Stimulated activated CD4-positive, alpha-beta T cell treated with anti-CD3 and anti-CD28 coated beads, Interleukin-15, amount 100 ng/mL, for 24 hours (primary cell): ENCODE measurements around the gene CAMKK2.
A peak's percentile ranks its signal among the peaks of the same experiment; 100 is the strongest.
"Not testable (repeated sequence)": the region's sequence is repeated elsewhere in the genome, so short reads cannot be mapped to it uniquely, and the experiment has no call there.

ENCODE experiments used
- DNase-seq: peaks from one replicate; pipeline ENCODE4 v3.0.0-alpha.2; 2020

The CAMKK2 gene

DNA sequence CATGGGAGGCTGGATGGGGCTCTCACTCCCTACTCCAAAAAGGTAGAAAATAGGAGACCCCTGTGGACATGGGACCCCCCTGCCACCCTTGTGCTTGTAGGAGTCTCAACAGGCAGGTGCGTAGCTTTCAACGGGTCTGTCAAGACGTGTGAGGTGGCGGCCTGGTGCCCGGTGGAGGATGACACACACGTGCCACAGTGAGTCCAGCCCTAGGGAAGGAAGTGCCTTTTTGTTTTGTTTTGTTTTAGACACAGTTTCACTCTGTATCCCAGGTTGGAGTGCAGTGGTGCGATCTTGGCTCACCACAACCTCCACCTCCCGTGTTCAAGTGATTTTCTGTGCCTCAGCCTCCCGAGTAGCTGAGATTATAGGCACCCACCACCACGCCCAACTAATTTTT lies 73.7 kb downstream of the CAMKK2 start:
- DNase-seq, result no peak

DNA sequence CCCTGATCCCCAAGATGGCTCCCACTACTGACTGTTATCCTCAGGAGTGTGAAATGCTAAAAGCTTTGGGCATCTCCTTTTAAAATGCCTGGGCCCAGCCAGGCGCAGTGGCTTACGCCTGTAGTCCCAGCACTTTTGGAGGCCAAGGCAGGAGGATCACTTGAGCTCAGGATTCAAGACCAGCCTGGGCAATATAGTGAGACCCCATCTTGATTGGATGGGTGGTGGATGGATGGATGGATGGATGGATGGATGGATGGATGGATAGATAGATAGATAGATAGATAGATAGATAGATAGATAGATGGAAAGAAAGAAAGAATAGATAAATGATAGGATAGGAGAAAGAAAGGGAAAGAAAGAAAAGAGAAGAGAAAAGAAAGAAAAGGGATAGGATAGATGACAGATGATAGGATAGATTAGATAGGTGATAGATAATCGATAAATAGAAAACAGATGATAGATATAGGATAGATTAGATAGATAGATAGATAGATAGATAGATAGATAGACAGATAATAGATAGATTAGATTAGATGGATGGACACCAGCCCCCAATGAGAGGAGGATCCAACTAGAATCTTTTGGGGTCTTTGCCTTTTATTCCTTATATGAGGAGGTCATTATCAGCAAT lies 77.0 kb downstream of the CAMKK2 start:
- no peak for DNase-seq

DNA sequence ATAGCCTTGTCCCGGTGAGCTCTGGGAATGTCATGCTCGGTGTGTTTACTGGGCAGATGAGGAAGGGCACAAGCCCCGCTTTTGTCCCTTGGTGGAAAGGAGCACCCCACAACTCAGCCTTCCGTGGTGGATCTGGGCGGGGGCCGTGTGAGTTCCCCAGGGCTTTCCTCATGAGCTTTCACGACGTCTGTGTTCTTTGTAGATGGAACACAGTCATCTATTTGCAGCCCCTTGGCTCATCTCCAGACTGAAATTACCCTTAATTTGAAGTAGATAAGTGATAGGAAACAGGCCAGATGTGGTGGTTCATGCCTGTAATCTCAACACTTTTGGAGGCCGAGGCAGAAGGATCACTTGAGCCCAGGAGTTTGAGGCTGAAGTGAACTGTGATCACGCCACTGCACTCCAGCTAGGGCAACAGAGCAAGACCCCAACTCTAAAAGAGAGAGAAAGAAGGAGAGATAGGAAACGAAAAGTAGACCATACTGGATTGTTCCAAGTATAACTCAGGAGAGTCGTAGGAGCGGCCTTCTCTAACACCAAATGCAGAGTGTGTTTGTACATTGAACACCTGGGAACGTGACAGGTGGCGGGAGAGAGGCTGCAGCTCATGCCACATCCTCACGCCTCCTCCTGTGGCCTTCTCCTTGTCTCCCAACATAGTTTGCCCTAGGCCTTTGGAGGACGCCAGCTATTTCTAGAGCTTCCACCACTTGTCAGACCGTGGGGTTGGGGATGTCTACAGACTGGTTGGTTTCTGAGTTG lies 77.7 kb downstream of the CAMKK2 start:
- no peak for DNase-seq

DNA sequence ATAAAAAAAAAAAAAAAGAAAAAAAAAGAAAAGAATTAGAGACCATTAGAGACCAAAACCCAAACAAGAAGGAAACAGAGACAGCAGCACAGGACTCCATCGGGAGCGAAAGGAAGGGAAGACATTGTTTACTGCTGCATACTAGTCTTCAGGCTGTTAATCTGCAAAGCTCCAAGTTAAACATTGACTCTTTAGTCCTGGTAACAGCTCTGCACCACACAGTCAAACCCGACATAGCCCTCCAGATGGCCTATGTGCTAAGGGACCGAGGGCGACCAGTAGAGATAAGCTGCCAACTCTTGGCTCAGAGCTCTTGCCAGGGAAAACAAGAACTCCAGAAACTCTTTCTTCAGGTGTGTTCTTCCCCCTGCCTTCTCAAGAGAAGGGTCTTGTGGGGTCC lies 78.7 kb downstream of the CAMKK2 start:
- no peak for DNase-seq

DNA sequence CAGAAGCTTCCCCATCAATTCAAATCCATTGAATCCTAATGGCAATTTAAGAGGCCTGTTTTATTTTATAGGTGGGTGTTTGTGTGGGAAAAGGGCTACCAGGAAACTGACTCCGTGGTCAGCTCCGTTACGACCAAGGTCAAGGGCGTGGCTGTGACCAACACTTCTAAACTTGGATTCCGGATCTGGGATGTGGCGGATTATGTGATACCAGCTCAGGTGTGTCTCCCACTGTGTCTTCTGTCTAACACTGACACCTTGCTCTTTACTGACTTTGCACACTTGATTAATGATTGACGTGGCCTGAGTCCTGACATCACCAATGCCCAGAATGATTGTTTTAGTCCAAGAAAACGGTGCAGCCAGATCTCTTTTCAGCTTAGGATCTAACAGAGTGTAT lies 79.4 kb downstream of the CAMKK2 start:
- DNase-seq, result no peak

DNA sequence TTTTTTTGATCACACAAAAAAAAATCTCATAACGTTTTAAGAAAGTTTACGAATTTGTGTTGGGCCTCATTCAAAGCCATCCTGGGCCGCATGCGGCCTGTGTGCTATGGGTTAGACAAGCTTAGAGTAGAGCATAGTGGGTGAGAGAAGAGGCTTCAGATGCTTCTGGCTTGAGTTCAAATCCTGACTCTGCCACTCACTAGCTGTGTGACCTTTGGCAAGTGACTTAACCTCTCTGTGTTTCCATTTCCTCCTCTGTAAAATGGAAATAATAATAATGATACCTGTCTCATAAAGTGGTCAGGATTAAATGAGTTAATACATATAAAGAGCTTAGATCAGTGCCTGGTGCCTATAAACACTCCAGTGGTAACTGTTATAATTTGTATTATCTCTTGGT lies 80.4 kb downstream of the CAMKK2 start:
- no peak for DNase-seq

DNA sequence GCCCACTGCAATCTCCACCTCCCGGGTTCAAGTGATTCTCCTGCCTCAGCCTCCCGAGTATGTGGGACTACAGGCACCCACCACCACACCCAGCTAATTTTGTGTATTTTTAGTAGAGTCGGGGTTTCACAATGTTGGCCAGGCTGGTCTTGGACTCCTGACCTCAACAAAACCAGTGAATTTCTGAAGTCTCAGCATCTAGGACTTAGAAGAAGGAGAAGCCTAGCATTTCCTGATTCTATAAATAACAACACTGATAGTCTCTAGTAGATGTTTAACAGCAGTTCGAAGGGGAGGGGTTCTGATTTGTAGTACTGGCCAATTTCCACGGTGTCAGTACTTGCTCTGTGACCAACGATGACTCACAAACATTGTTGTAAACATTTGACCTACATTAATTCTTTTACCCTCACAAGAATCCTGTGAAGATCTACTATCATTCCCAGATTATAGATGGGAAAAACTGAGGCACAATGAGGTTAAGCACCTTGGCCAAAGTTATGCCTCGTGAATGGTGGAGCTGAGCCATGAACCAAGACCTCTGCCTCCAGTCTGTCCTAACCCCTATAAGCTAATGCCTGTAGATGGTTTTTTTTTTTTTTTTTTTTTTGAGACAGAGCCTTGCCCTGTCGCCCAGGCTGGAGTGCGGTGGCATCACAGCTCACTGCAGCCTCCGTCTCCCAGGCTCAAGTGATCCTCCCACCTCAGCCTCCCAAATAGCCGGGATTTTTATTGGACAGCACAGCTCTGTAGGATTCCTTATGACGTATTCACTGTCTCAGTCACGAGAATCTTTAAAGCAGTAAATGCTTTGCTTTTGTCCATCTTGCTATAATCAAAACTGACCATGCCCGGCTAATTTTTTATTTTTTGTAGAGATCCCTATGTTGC lies 81.4 kb downstream of the CAMKK2 start:
- no peak for DNase-seq

DNA sequence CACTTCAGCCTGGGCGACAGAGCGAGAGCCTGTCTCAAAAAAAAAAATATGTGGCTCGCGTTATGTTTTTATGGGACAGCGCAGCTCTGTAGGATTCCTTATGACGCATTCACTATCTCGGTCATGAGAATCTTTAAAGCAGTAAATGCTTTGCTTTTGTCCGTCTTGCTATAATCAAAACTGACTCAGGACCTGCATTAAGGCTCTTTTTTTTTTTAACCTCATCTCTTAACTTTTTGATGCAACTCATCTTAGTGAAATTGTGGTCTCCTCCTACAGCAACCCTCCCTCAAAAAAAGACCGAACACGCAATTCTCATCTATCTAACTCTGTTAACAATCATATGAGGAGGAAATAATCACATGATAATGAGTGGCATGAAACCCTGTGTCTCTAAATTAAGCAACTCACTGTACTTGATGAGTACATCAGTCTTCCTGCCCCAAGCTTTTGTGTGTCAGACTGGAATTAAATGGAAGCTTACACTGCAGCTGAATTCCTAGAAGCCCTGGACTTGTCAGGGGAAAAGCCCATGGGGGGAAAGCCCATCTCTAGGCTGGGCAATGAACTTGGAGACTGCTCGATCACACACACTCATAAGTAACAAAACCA lies 82.2 kb downstream of the CAMKK2 start:
- DNase-seq, result peak; percentile 56

DNA sequence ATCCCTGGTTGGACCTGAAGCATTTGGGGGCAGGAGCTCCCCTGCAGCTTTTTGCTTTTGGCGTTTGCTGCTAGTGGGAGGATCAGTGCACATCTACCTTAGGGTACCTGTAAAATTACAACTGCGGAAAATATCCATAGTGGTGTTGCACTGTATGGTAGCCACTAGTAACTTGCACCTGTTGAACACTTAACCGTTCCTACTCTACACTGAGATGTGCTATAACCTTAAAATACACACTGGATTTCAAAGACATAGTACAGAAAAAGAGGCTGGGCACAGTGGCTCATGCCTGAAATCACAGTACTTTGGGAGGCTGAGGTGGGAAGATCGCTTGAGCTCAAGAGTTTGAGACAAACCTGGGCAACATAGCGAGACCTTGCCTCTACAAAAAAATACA lies 83.6 kb downstream of the CAMKK2 start:
- no peak for DNase-seq

DNA sequence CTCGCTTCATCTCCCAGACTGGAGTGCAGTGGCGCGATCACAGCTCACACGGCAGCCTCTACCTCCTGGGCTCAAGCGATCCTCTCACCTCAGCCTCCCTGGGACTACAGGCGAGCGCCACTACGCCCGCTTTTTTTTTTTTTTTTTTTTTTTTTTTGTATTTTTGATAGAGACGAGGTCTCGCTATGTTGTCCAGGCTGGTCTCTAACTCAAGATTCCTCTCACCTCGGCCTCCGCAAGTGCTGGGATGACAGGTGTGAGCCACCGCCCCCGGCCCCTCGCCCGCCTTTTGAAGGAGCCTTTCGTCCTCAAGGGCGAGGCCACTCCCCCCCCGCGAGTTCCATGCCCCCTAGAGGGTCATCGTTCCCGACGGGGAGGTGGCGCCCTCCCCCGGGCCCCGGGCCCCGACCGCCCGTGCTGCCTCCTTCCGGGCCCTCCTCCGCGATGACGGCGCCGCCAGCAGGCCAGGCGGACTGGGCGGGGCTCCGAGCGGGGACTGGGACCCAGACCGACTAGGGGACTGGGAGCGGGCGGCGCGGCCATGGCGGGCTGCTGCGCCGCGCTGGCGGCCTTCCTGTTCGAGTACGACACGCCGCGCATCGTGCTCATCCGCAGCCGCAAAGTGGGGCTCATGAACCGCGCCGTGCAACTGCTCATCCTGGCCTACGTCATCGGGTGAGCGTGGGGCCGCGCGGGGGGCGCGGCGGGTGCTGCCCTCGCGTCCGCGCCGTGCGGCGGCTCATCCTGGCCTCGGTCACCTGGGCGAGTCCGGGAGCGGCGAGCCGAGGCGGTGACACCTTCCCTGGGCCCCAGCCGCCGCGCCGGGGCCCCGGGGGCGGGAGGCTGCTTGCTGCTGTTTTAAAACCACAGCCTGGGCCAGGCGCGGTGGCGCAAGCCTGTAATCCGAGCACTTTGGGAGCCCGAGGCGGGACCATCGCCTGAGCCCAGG lies 86.6 kb downstream of the CAMKK2 start, which contains the start of gene P2RX4:
Gene P2RX4 (plus strand): TSS at position 506 of the 949 bp plus-strand sequence. CDS start 36 bp downstream, at position 542.
- peak; percentile 94 for DNase-seq

DNA sequence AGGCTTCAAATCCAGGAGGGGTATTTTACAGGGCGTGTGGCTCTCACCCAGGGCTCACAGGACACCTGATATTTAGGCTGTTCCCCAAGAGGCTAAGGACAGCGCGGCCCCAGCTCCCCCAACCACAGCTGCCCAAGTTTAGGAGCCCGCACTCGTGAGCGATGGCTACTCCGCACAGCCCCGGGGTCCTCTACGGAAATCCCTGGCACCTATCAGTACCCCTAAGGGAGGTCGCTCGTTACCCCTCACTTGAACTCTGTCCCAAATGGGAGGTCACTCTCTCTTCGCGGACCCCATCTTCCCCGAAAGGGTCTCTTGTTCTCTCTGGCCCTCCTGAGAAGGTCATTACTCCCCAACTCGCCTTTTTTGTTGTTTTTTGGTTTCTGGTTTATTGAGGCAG lies 87.3 kb downstream of the CAMKK2 start:
- DNase-seq, result no peak

DNA sequence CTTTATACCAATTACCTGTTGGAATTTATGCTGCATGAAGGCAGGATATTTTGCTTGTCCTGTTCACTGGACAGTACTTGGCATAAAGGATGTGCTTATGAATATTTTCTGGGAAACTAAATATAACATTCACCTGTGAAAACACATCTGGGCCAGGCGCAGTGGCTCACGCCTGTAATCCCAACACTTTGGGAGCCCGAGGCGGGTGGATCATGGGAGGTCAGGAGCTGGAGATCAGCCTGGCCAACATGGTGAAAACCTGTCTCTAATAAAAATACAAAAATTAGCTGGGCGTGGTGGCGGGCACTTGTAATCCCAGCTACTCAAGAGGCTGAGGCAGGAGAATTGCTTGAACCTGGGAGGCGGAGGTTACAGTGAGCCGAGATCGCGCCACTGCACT lies 87.9 kb downstream of the CAMKK2 start:
- DNase-seq, result not testable (repeated sequence)

DNA sequence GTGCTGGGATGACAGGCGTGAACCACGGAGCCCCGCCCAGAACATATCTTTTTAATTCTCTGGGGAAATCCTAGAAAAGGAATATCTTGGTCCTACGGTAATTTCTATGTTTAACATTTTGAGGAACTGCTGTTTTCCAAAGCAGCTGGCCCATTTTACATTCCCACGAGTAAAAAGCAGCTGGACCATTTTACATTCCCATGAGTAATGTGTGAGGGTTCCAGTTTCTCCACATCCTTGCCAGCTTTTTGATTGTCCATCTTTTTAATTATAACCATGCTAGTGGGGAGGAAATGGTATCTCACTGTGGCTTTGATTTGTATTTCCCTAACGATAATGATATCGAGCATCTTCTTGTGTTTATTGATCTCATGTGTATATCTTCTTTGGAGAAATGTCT lies 91.0 kb downstream of the CAMKK2 start:
- DNase-seq, result no peak

DNA sequence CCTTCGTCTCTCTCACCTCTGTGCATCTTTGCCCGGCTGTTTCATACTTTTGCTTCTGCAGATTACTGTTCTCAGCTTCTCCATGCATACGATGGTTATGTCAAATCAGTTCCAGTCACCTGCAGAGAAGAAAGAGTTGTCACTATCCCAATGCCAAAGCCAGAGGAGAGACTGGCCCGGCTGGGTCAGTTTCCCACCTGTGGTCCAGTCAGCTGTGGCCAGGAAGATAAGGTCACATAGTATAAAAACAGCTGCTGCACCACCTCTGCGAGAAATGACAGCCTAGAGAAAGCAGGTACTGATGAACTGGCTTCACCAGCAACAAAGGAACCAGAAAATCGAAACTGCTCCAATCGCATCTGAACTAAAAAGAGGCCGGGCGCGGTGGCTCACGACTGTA lies 93.0 kb downstream of the CAMKK2 start:
- no peak for DNase-seq

DNA sequence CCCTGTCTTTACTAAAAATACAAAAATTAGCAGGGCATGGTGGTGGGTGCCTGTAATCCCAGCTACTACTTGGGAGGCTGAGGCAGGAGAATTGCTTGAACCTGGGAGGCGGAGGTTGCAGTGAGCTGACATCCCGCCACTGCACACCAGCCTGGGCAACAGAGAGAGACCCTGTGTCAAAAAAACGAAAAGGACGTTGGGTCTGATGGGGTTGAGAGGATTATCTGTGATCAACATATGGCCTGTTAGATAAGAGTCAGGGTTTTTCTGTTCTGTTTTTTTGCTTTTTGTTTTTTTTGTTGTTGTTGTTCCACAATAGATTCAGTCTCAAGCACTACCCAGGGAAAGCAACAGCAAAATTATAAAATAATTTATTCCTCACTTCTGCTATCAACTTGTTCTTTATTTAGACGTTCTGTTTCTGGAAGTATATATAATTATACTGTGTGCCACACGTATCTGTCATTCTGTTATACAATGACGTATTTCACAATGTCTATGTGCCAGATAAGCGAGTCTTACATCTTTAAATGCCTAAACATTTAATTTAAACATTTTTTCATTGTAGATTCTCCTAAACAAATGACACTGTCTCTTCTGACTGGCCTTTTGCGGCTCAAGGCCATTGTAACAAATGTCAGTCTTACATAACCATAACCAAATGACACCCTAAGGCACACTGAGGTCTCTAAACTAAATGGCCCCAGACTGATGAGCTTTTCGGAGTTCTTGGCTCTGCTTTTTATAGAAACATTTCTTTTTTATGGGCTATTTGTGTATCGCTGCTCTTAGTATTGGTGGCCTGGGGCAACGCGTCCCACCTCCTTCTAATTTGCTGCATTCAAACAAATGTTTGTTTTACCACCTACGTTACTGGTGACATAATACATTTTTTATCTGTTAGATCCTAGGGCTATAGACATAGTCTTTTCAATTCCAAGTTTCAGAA lies 93.8 kb downstream of the CAMKK2 start:
- DNase-seq, result no peak

DNA sequence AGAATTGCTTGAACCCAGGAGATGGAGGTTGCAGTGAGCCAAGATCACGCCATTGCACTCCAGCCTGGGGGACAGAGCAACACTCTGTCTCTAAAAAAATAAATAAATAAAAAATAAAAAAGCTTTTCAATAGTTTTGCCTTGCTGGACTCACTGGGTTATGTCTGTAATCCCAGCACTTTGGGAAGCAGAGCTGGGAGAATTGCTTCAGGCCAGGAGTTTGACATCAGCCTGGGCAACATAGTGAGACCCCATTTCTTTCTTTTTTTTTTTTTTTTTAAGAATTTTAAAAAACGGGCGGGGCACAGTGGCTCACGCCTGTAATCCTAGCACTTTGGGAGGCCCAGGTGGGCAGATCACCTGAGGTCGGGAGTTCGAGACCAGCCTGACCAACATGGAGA lies 95.4 kb downstream of the CAMKK2 start:
- DNase-seq, result not testable (repeated sequence)

DNA sequence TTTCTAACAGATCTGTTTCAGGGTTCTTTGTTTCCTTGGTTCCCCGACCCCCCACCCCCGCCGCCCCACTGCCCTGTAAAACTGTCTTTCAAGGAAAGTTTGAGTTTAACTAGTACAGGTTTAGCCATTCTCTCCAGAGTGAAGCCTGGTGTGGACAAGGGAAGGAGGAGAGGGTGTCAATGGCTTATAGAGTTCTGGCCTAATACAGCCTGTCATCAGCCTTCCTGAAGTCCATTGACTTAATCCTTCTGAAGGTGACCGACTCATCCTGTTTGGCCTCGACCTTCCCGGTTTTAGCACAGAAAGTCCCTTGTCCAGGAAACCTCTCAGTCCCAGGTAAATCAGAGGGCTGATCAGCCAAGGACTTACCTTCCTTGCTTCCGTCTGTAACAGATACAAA lies 97.6 kb downstream of the CAMKK2 start:
- no peak for DNase-seq

DNA sequence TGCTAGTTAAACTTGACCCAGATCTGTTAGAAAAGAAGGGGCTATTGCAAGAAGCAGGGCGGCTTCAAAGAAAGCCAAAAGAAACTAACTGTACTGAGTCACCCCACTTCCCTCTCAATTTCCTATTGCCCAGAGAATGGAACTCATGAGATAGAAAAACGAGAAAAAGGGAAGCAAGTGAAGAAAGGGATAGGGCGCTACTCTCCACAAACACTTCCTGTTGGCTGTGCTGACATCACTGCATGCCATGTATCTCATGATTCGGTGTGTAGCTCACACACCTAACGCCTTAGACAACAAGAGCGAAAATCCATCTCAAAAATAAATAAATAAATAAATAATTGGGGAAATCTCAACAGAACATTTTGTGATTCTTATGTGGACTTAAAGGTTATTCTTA lies 99.6 kb downstream of the CAMKK2 start:
- DNase-seq, result no peak

DNA sequence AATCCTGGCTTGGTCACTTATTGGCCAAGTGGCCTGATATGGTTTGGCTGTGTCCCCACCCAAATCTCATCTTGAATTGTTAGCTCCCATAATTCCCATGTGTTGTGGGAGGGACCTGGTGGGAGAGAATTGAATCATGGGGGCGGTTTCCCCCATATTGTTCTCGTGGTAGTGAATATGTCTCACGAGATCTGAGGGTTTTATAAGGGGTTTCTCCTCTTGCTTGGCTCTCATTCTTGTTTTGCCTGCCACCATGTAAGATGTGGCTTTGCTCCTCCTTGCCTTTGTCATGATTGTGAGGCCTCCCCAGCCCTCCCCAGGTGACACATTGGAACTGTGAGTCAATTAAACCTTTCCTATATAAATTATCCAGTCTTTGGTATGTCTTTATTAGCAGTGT lies 105.4 kb downstream of the CAMKK2 start:
- DNase-seq, result no peak

DNA sequence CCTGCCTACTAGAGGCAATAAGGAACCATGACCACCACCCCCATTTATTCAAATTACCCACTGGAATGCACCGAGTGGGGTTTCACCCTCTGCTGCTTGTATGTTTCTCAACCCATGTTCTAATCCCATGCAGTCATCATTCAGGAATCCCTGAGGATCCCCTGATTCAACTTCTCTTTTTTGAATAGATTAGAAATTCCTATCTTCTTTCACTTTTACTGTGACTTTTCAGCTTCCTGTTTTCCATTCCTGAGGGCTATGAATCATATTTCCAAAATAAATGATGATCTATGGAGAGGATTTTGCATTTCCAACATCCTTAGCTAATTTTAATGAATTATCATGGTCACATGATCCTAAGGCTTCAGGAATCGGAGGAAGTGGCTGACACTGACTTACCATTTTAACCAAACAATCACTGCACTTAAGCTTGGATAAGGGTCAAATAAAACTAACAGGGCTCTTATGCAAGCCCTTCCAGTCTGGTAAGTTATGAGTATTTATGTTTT lies 105.9 kb downstream of the CAMKK2 start:
- no peak for DNase-seq
